ENCODE data around the gene AMFR.

Gene AMFR

DNA sequence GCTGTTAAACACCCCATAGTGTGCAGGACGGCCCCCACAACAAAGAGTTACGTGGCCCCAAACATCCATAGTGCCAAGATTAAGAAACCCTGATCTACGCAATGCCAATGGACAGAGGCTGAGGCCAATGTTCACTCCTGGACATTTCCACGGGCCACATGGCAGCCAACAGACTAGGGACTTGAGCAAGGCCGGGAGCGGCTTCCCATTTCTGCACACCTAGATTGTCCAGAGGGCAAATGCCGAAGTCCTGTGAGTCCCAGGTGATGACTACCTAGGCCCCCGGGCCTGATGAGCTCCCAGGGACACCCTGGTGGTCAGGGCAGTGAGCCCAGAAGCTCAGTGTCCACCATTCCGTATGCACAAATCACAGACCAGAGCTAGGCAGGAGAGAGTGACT lies 95.5 kb downstream of the AMFR start:
- no peak for DNase-seq

DNA sequence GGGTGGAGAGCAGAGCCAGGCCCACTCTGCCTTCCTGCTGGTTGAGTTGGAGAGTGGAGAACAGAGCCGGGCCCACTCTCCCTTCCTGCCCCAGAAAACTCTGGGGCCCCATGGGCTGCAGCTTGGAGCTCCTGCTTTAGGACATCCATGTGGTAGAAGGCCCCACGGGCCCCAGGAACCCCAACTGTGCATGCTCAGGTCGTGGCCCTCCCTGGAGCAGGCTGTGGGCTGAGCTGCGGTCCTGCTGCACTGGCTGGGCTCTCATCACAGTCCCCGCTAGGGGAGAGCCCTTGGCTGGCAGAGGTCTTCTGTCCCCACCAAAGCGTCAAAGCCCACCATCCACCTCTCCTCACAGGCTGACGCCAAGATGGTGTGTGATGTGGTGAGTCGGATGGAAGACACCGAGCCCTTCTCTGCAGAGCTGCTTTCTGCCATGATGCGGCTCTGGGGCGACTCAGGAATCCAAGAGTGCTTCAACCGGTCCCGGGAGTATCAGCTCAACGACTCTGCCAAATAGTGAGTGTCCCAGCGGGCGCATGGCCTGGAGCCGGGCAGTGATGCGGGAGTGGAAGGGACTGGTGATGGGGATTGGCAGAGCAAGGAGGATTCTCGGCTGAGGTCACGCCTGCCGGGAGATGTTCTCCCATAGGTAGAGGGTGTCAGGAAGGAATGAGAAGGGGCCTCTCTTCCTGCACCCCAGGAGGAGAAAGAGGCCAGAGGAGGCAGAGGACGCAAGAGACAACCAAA lies 96.9 kb downstream of the AMFR start:
- no peak for DNase-seq

DNA sequence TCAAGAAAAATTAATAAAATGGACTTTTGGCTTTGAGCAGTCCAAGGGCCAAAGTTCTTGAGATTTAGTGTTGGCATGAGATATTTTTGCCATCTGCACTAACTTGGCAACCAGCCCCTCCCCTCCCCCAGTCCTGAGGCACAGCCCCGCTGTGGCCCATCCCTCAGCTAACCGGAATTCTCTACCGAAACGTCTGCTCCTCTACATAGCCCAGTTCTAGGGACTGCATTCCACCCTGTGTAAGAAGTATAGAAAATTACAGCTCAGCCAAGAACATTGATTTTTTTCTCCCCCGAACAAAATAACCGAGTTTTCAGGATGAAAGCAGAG lies 97.5 kb downstream of the AMFR start:
- DNase-seq: no peak

DNA sequence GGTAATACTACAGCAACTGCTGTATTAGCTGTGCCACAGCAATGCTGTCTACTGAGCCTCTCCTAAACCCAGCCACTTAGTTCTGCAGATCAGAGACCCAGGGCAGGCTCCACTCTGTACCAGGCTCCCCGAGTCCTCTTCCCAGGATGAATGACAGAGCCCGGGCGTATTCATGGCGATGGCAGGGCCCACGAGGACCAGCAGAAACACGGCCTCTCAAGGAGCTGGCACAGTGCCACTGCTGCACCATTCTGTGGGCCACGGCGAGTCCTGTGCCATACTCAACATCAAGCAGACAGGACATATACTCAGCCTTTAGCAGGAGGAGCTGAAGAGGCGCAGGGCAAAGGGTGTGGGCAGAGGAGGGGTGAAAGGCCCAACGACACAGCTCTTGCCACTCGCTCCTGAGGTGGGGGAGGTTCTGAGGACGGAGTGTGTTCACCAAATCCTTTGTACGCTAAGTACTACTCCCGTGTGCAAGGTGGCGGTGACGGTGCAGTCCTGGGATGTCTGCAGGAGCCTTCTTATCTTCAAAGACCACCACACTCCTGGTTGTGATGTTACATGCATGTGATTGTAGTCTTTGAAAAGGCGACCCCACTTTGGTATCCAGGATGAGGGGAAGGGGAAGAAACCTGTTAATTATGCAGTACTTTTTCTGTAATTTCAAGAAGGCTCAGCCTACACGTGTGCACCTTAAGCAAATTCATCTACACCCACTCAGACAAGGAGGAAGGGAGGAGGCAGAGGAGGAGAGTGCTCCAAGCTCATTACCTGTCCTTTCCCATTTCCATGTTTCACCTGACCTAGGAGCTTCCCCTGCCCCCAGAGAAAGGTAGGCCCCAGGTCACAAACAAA lies 98.0 kb downstream of the AMFR start:
- no peak for DNase-seq

DNA sequence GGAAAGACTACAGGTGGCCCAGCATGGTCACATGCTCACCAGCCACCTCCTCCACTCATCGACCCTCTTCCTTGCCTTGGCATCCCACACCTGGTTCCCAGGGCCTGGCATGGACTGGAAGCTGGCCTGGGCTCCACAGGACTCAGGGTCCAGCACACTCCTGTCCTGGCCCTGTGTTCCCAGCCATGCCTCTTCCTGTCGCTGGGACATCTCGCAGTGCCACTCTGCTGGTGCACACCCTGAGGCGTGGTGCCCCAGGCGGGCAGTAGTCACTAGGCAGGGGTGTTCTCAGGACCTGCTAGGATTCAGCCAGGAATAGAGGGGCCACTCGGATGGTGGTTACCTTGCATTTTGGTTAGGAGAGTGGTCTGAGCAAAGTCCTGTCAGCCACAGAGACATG lies 99.4 kb downstream of the AMFR start:
- DNase-seq: no peak

DNA sequence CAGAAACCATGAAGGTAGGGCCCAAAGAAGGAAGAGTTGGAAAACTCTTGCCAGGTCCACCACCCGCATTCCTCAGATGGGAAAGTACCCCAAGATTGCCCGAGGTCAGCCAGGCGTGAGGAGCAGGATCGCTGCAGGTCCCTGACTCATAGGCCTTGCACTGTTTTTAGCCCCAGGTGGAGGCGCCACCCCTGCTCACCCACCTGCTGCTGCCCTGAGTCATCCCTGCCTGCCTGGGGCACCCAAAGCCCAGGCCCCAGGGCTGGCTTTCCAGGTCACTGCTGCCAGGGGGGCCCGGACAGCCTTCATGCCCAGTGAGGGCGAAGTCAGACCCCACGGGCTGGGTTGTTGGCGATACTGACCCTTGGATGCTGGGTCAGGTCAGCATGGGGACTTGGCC lies 100.9 kb downstream of the AMFR start:
- DNase-seq: no peak

DNA sequence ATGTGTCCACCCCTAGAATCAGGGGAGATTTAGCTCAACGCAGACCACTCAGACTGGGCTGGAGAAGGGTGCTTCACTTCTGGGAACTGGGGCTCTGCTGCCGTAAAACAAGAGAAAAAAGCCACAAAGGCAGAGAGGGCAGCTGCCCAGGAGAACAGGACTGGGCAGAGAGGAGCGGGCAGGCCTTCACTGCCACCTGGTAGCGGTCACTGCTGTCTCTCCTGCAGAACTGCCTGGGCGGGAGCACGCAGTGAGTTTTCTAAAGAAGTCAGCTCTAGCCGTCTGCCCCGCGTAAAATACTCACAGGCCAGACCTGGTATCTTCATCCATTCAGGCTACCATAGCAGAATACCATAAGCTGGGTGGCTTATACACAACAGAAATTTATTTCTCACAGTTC lies 103.8 kb downstream of the AMFR start:
- DNase-seq: no peak

DNA sequence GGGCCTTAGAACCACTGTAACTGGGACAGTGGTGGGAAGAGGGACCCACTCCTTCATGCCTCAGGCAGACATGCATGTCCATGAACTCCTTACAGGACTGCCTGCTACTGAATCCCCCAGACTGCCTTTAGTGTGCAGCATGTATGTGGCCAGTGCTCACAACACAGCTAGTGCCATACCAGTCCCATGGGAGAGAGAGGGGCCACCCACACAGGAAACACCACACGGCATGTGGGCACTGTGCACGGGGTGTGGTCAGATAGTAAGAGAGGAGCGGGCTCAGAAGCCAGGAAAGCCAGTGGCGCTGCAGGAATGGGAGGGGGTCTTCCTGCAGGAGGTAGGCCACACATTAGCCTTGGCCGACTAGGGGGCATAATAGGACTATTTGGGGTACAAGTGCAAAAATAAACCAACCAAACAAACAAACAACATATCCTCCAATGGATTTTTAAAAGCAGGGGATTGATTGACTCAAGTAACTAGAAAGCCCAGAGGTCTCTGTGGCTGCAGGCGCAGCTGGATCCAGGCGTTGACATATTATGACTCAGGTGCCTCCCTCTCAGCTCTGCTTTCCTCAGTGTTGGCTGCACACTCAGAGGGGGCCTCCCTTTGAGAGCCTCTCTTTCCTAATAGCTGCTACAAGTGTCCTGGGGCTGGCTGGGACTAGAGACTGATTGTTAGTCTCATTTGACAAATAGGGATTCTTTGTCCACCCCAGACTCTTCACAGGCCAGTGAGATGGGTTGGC lies 104.4 kb downstream of the AMFR start:
- no peak for DNase-seq

DNA sequence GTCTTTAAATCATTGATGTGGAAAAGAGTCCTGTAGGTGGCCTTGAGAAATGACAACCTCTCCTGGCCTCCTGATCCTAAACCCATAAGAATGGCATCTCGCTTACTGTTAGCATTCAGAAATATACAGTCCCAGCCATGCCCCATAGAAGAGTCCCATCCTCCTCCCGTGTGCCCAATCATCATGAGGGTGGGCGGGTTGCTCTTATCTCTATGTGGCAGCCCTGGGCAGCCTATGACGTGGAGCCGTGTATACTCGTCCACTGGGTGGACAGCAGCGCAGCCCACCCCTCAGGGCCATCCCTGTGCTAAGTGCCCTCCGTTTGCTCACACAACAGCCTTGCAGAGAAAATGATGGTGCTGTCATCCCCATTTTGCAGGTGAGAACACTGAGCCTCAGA lies 105.3 kb downstream of the AMFR start:
- DNase-seq: no peak

DNA sequence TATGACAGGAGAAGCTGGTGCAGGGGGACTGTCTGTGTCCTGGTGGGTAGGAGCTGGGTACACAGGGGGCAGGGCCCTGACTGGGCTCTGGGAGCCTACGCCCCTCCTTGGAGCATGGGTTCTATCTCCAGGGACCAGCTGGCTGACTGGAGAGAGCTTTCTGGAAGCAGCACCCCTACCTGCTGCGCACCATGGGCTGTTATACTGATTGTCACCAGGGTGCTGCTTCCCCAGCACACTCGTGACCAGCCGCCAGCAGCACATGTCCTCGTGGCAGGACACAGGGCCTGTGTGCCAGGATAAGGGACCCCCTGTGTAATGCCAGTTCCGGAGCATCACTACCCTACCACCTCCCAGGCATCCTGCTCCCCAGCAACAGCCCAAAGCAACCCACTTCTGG lies 106.0 kb downstream of the AMFR start:
- no peak for DNase-seq

DNA sequence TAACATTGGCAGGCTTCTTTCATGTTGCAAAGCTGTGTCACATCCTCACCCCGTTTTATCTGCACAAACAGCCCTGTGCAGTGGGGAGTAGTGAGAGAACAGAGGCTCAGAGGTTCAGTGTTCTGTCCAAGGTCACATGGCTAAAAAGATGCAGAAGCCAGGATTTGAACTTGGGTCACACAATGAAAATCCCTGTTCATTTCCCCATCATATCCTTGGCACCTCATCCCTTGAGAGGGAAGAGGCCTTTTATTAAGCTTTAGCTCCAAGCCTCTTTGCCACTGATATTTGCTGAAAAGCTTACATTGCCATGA lies 106.6 kb downstream of the AMFR start:
- no peak for DNase-seq

DNA sequence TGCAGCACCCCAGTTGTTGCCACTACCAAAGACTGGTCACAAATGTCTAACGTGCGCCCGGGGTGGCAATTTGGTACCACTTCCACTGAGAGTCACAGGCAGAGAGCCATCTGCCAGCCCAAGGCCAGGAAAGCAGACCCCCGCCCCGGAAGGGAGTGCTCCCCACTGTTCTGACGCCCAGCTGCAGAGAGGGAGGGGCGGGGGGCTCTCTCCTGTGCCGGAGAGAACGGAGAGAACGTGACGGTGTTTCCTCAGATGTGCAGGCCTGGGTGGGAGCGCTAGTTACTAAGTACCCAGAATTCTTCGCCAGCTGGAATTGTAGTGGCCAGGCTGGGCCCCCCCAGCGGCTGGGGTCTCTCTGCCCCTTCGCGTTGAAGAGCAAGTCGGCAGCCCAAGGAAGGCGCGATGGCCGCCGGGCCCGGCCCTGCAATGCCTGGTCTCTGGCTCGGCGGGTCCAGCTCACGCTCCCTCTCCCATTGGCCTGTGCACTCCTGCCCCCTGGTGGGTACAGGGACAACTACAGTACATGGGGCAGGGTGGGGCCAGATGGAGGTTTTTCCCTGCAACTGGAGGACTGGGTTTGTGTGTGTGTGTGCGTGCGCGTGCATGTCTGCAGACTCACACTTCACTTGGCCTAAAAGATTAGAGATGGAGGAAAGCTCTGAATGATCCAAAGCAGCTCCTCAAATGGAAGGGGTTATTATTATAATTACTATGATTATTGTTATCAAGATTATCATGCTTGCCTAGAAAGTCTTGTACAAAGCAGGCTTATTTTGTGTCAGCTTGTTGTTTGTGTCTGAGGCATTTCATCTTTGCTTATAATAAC lies 107.1 kb downstream of the AMFR start:
- peak; percentile 64 for DNase-seq

DNA sequence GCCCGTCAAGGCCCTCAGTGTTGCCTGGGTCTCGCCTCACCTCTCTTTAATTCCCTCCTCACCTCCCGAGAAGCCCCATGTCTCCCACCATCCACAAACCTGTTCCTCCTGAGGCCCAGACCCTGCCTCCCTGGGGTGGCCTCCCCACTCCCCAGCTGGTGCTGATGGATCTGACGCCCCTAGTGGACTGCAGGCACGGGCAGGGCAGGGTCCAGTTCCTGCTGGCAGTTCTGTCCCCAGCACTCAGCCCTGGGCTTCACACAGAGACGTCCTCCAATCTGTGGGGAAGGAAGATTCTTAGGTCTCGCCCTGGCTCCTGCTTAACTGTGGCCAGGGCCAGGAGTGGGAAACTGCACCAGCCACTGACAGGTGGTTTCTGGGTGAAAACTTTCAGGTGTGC lies 108.8 kb downstream of the AMFR start:
- no peak for DNase-seq

DNA sequence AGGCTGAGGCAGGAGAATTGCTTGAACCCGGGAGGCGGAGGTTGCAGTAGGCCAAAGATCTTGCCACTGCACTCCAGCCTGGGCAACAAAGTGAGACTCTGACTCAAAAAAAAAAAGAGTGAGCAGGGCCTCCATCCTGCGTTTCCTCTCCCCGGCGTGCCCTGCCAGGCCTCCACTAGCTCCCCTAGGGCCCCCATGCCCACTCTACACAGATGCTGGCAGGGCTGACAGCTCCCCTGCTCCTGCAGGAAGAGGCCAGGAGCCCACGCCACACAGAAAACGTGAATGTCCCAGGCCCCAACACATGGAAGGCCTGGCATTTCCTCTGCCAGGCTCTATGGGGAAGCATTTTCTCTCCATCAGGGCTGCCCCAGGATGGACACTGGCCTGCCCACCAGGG lies 109.4 kb downstream of the AMFR start:
- DNase-seq: no peak

DNA sequence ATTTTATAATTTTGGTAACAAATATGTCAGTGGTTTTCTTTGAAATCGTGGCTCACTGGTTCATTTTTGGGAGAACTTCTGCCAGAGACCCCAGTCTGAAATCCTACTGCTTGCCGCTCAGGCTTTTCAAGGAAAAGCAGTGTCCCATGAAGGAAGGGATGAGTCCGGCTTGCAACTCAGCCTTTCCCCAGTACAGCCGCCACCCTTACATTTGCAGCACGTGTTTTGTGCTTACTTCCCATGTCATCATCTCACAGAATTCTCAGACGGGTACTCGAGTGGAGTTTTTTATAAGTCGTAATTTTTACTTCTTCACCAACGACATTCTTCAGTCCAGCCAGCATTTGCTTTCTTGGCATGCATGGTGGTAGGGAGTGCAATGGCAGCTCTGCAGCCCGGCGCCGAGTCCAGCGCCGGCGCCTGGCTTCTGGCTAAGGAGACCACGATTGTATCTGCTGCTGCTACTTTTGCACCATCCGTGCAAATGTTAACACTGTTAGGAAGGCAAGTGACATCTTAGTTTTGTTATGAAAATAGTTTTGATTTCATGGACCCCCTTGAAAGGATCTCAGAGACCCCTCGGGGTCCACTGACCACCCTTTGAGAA lies 111.0 kb downstream of the AMFR start:
- no peak for DNase-seq

DNA sequence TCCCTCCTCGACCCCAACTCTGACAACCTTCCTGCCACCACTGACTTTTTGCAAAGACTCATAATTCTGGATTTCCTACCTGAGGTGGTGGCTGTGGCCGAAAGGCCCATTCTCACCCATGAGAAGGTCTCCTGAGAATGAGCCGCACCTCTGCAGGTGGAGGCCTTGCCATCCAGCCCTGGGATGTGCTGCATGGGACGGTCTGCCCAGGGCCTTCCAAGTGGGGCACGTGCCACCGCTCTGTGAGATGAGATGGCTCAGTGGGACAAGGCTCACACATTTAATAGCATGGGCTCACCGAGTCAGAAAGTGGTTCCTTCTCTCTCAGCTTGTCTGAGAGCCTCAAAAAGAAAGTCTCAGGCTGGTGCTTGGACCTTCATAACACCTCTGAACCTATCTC lies 112.8 kb downstream of the AMFR start:
- DNase-seq: no peak

DNA sequence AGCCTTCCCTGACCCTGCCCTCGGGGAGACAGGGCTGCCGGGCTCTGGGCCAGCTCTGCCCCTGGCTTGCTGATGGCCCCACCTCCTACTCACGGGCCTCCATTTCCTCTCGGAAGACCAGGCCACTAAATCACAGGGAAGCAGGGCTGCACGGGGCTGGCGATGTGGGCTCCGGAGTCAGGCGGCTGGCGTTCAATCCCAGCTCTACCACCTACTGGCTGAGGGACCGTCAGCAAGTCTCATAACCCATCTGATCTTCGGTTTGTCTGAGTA lies 113.4 kb downstream of the AMFR start:
- no peak for DNase-seq
